HG02852 (cell line): ENCODE results near the gene B4GALT6.

Experiments
- ATAC-seq: cut with Tn5 transposase; IDR thresholded peaks from one replicate; pipeline ENCODE4 v1.9.1; 2021; ENCODE audit warnings: mild to moderate bottlenecking, moderate library complexity; ENCODE audit not compliant: unreplicated experiment

The B4GALT6 gene

DNA sequence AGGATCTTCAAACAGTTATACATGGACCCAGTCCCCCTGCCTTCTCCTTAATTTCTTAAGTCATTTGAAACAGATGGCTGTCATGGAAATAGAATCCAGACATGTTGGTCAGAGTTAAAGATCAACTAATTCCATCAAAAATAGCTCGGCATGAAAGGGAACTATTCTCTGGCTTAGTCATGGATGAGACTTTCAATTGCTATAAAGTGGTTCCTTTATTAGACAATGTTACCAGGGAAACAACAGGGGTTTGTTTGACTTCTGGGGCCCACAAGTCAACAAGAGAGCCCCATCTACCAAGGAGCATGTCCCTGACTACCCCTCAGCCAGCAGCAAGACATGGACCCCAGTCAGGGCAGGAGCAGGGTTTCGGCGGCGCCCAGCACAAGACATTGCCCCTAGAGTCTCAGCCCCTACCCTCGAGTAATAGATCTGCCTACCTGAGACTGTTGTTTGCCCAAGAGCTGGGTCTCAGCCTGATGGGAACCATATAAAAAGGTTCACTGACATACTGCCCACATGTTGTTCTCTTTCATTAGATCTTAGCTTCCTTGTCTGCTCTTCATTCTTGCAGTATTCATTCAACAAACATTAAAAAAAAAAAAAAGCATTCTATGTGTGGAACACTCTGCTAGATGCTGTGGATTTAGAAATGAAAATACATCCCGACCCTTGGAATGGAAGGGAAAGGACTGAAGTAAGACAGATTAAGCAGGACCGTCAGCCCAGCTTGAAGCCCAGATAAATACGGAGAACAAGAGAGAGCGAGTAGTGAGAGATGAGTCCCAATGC is 88.1 kb downstream of the B4GALT6 start:
- no peak for ATAC-seq

DNA sequence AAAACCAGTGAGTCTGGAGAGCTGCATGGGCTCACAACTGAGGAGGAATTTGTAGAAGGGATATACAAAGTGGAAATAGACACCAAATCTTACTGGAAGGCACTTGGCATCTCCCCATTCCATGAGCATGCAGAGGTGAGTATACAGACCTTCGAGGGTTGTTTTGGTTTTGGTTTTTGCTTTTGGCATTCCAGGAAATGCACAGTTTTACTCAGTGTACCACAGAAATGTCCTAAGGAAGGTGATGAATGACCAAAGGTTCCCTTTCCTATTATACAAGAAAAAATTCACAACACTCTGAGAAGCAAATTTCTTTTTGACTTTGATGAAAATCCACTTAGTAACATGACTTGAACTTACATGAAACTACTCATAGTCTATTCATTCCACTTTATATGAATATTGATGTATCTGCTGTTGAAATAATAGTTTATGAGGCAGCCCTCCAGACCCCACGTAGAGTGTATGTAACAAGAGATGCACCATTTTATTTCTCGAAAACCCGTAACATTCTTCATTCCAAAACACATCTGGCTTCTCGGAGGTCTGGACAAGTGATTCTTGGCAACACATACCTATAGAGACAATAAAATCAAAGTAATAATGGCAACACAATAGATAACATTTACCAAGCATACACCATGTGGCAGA is 89.1 kb downstream of the B4GALT6 start:
- ATAC-seq = no peak

DNA sequence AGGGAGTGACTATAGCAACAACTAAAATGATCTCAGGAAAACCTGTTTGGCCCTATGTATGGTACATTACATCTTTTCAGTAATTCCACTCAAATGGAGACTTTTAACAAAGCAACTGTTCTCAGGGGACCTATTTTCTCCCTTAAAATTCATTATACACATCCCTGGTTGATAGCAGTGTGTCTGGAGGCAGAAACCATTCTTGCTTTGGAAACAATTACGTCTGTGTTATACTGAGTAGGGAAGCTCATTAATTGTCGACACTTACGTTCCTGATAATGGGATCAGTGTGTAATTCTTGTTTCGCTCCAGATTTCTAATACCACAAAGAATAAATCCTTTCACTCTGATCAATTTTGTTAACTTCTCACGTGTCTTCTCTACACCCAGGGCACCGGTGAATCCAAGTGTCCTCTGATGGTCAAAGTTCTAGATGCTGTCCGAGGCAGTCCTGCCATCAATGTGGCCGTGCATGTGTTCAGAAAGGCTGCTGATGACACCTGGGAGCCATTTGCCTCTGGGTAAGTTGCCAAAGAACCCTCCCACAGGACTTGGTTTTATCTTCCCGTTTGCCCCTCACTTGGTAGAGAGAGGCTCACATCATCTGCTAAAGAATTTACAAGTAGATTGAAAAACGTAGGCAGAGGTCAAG is 91.7 kb downstream of the B4GALT6 start:
- no peak for ATAC-seq

DNA sequence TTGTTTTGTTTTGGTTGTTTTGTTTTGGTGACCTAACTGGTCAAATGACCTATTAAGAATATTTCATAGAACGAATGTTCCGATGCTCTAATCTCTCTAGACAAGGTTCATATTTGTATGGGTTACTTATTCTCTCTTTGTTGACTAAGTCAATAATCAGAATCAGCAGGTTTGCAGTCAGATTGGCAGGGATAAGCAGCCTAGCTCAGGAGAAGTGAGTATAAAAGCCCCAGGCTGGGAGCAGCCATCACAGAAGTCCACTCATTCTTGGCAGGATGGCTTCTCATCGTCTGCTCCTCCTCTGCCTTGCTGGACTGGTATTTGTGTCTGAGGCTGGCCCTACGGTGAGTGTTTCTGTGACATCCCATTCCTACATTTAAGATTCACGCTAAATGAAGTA is 92.8 kb downstream of the B4GALT6 start, which contains the start of gene TTR:
TTR (plus strand) TSS at position 250 of the 400 bp plus-strand sequence; CDS start at position 276, 26 bp downstream.
- no peak for ATAC-seq

DNA sequence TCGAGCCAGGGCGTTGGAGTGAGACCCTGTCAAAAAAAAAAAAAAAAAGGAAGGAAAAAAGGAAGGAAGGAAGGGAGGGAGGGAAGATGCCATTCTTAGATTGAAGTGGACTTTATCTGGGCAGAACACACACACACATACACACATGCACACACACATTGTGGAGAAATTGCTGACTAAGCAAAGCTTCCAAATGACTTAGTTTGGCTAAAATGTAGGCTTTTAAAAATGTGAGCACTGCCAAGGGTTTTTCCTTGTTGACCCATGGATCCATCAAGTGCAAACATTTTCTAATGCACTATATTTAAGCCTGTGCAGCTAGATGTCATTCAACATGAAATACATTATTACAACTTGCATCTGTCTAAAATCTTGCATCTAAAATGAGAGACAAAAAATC is 93.3 kb downstream of the B4GALT6 start:
- ATAC-seq = no peak

DNA sequence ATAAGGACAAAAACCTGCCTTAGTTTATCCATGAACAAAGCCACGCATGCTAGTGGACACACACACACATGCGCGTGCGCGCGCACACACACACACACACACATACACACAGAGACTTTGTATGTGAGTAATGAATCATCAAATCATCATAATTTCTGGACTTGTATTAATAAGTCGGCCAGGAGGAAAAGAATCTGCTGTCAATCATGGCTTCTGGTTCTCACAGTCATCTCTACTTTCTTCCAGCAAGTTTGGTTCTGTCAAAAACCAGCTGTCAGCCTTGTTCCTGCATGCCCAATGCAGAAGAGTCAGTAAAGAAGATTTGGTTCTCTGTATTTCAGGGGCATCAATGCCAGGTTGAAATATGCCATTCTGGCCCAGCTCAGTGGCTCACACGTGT is 93.8 kb downstream of the B4GALT6 start:
- no peak for ATAC-seq

DNA sequence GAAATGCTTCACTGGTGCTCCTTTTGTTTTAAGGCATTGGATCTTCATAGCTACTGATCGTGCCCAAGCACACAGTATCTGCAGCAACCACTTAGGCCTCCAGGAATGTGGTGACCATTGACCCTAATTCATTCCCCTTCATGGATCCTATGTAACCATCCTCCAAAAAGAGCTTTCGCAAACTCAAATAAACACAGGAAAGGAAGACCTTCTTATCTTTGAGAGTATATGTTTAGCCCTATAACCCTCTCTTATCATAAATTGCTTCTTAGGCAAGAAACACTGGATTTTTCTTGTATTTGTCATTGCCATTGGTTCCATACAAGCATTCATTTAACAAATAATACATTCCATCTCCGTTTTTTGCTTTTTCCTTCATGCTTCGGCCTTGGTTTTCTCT is 96.9 kb downstream of the B4GALT6 start:
- ATAC-seq = no peak

DNA sequence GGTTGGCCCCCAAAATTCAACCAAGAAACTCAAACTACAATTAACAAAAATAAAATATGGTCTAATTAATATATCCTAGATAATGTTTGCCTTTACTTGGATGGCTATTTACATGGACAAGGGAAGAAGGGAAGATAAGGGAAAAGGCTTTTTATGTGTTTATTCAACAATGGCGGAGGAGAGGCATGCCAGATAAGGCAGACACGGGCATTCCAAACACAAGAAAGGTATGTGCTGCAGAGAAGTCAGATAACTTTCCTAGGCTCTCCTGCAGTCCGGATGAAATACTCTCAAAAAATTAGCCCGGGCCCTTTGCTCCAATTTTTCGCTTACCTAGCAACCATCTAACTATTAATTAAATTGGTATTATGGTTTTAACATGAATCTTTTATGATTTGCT is 97.8 kb downstream of the B4GALT6 start:
- ATAC-seq = no peak

DNA sequence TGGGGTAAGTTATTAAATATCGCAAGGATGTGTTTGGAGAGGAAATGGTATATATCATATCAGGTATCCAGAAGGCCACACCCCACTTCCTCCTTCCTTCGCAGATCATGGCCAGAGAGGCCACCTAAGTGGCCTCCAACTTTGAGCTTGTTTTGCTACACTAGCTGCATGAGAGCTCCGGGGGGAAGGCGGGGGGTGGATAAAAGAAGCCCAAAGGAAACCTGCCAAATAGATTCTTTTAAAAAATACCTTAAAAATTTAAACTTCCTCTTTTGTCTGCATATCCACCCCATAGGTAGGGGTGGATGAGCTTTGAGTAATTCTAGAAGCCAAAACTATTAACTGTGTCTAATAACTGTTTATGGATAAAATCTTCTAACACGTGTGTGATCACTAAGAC is 98.4 kb downstream of the B4GALT6 start:
- no peak for ATAC-seq

DNA sequence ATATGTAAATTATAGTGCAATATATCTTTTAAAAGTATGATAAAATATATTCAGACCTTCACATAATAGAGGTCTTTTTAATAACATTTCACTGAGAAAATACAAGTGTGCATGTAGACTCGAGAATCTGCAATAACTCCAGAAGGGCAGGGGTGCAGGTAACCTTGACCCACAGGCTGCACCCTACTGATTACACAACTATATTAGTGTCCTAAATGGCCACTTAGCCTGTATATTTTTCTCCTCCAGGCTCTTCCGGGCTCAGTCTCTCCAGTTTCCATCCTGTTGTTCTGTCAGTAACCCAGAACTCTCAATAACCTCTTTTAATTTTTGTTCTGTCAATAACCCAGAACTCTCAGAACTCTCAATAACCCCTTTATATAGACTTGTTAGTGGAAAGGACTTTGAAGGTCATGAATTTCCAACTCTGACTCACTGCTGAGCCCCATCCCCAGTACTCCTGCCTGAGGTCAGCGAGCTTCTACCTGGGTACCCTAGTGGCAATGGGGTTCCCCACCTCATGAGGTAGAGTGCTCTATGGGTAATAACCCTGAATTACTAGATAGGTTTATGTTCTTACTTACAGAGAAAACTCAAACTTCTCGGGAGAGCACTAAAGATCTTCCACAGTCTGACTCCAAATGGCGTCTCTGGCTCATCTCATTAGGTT is 101.1 kb downstream of the B4GALT6 start:
- ATAC-seq = no peak

DNA sequence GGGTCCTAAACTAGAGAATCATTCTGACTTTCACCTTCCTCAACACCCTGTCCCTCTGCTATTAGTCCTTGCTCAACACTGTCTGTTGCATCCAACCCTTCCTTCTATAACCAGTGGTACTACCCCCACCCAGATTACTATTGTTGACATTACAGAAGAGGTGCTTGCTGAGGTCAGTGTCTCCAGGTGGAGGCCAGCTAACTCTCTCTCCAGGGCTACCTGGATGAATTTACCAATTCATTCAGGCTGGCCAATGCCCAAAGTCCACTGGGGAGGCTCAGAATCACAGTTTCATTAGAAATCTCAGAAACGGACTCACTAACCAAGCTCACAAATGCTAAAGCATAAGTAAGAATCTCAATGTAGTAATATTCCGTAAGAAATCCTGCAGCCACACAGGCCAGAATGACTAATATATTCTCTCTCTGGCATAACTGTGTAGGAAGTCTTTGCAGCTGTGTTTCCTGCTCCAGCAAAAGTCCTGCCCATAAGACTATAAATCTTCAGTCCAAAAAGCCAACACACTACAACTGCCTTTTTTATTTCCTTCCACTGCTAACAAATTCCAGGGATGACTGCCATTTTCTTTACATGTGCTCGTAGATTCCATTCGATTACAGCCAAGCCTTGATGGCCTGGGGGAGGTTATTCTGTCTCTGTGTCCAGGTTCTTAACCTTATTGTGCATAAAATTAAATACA is 102.7 kb downstream of the B4GALT6 start:
- no peak for ATAC-seq

DNA sequence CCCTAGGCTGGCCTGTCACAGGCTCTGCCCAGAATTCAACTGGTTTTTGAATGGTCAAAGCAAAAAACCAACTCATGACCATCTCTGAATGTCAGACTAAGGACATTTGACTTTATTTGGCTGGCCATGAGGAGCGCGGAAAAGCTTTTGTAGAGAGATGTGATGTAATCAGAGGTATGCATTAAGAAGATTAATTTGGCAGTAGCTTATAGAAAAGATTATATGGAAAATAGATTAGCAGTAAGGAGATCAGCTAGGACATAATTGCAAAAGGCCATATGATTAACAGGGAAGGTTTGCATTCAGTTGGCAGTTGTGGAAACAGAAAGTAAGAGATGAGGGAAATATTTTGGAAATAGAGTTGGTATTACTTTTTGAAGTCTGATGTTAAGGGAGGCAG is 105.0 kb downstream of the B4GALT6 start:
- ATAC-seq = no peak

DNA sequence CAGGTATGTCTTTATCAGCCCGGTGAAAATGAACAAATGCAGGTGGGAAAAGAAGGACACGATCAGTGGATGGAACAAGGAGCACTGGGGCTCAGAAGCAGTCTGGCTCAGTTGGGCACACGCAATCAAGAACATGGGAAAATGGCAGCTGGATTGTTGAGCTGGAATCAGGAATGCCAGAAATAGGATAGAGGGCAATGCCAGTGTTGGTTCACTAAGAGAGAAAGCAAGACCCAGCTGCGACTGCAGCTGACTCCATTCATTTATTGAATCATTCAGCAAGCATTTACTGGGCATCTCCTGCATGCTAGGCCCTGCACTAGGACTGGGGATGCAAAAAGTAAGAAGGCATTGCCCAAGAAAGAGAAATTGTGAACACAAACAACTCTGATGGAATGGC is 106.3 kb downstream of the B4GALT6 start:
- ATAC-seq = no peak

DNA sequence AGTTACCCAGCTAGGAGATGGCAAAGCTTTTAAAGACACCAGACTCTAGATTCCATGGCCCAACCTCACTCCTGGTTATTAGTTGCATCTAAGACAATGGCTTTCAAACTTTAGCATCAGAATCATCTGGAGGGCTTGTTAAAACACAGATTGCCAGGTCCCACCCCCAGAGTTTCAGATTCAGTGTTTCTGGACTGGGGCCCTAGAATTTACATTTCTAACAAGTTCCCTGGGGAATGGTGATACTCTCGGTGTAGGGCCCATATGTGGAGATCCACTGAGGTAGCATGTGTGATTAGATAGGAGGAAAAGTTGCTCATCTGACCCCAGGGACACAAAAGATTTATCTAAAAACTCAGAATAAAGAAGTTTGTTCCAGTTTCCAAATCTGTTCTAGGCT is 107.2 kb downstream of the B4GALT6 start:
- ATAC-seq = peak; percentile 30

DNA sequence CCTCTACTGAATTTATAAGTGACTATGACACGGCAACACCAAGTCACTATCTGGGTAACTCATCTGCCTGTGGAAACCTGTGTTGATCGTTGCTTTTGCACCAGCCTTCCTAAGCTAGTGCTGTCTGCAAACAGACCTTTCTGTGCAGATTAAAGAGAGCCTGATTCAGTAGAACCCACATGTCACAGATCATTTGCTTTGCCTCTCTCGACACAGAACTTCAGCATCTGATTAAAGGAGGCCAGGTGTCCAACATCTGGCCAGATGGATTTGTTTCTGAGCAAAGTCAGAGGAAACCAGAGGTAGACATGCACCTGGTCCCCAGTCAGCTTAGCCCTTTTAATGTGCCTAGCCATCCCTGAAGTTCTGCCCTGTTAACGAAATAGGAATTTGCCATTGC is 107.7 kb downstream of the B4GALT6 start:
- peak; percentile 77 for ATAC-seq

DNA sequence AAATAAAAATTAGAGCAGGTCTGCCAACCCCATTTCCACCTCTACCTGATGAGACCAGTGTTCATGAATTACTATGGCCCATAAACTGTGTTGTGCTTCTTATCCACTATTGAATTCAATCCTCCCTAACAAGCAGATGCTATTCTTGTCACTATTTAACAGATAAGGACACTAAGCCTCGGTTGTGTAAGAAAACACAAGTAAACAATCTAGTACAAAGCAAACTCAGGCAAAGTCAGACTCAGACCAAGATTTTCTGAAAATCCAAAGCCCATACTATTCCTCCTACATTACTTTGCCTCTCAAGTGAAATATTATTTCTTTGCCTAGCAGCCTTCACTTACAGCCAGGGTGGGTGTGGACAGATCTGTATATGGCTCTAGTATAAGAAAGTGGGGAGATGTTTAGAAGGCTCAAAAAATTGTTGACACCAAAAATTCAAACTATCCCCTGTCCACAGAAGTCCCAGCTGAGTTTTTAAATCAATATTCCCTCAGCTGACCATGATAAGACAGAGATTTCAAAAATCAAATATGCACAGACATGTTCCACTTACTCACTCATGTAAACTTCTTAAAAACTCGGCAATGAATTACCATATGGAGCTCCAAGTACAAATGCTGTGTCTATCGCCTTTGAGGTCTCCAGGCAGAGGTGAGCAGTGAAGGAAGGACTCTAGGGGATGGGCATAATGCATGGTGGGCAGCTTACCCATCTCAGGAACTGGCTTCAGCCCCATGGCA is 108.7 kb downstream of the B4GALT6 start:
- ATAC-seq = no peak

DNA sequence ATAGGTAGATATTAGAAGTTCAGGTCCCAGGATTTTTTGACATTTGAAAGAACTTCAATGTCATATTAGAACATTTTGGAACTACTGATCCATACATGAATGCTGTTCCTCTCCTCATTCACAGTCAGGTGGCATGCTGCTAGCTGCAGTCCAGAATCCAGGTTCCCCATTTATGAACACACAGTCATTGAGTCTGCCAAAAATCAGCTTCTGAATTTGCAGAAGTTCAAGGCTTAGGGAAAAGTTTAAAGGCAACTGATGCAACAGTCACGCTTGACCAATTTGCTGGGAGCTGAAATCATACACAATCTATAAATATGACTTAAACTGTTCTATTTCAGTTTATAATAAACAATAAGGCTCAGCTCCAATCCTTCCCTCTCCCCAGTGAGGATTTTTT is 110.0 kb downstream of the B4GALT6 start:
- ATAC-seq = no peak
